Breast epithelium (tissue), 3 donors: ENCODE measurements around the gene PGLYRP4.

Experiments used
- POLR2AphosphoS5 ChIP-seq, 3 donors: sonication (generic); formaldehyde crosslinking; IDR thresholded peaks; one replicate each; pipeline ENCODE4 v1.6.1; 2017; ENCODE audit warnings: antibody characterized with exemption in 3 of 3
- TF ChIP-seq, protein P1 (sequence below), 3 donors: fragments of 450-650 bp; IDR thresholded peaks; one replicate each; pipeline ENCODE4 v1.5.1; 2016 to 2017; ENCODE audit warnings: antibody characterized with exemption in 3 of 3, mild to moderate bottlenecking in 3 of 3, moderate library complexity in 3 of 3

GRCh38 chr1:153346077-153346723, 2.4 kb downstream of the PGLYRP4 start:
- TF ChIP-seq, protein P1, sequence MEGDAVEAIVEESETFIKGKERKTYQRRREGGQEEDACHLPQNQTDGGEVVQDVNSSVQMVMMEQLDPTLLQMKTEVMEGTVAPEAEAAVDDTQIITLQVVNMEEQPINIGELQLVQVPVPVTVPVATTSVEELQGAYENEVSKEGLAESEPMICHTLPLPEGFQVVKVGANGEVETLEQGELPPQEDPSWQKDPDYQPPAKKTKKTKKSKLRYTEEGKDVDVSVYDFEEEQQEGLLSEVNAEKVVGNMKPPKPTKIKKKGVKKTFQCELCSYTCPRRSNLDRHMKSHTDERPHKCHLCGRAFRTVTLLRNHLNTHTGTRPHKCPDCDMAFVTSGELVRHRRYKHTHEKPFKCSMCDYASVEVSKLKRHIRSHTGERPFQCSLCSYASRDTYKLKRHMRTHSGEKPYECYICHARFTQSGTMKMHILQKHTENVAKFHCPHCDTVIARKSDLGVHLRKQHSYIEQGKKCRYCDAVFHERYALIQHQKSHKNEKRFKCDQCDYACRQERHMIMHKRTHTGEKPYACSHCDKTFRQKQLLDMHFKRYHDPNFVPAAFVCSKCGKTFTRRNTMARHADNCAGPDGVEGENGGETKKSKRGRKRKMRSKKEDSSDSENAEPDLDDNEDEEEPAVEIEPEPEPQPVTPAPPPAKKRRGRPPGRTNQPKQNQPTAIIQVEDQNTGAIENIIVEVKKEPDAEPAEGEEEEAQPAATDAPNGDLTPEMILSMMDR (IDR thresholded peaks at IDR 0.05), result no peak
- no peak for TF ChIP-seq POLR2AphosphoS5 (IDR thresholded peaks at IDR 0.05)
